ENCODE measurements around the gene MN1.

Gene MN1

GRCh38 chr22:27801616-27802345 is at the start of gene MN1:
Gene MN1 (minus strand): TSS chr22:27801756. CDS start chr22:27800543, 1,213 bp downstream.
- no peak for DNase-seq (ENCODE audit: low read depth)

GRCh38 chr22:27850000-27850521 is 48.5 kb upstream of the MN1 start:
- no peak for DNase-seq (ENCODE audit: low read depth)

- no peak for DNase-seq (ENCODE audit: low read depth)
Measured at GRCh38 chr22:27848005-27848404, 46.4 kb upstream of the MN1 start.

- DNase-seq (ENCODE audit: low read depth), result no peak
Measured at GRCh38 chr22:27846910-27847309, 45.4 kb upstream of the MN1 start.

- DNase-seq (ENCODE audit: low read depth), result no peak
Measured at GRCh38 chr22:27846248-27846757, 44.7 kb upstream of the MN1 start.

GRCh38 chr22:27845644-27846043 is 44.1 kb upstream of the MN1 start:
- no peak for DNase-seq (ENCODE audit: low read depth)

- DNase-seq (ENCODE audit: low read depth), result no peak
Measured at GRCh38 chr22:27844656-27845591, 43.4 kb upstream of the MN1 start.

- no peak for DNase-seq (ENCODE audit: low read depth)
Measured at GRCh38 chr22:27844256-27844655, 42.7 kb upstream of the MN1 start.

- DNase-seq (ENCODE audit: low read depth), result no peak
Measured at GRCh38 chr22:27843441-27843840, 41.9 kb upstream of the MN1 start.

GRCh38 chr22:27842669-27843431 is 41.3 kb upstream of the MN1 start:
- DNase-seq (ENCODE audit: low read depth), result no peak

GRCh38 chr22:27842201-27842600 is 40.6 kb upstream of the MN1 start:
- DNase-seq (ENCODE audit: low read depth), result no peak

- no peak for DNase-seq (ENCODE audit: low read depth)
Measured at GRCh38 chr22:27840436-27840835, 38.9 kb upstream of the MN1 start.

- no peak for DNase-seq (ENCODE audit: low read depth)
Measured at GRCh38 chr22:27839057-27839660, 37.6 kb upstream of the MN1 start.

- DNase-seq (ENCODE audit: low read depth), result no peak
Measured at GRCh38 chr22:27836181-27836580, 34.6 kb upstream of the MN1 start.

- DNase-seq (ENCODE audit: low read depth), result no peak
Measured at GRCh38 chr22:27835446-27835845, 33.9 kb upstream of the MN1 start.

- no peak for DNase-seq (ENCODE audit: low read depth)
Measured at GRCh38 chr22:27834364-27835185, 33.0 kb upstream of the MN1 start.

- DNase-seq (ENCODE audit: low read depth), result no peak
Measured at GRCh38 chr22:27833803-27834202, 32.2 kb upstream of the MN1 start.

GRCh38 chr22:27832606-27833005 is 31.1 kb upstream of the MN1 start:
- no peak for DNase-seq (ENCODE audit: low read depth)

GRCh38 chr22:27829620-27830019 is 28.1 kb upstream of the MN1 start:
- no peak for DNase-seq (ENCODE audit: low read depth)
